WTC11 (cell line): Measurements from ENCODE around the gene EFS.

ENCODE experiments used
- NR1H2 ChIP-seq: sonication (generic); formaldehyde crosslinking; IDR thresholded peaks from 2 replicates; pipeline ENCODE4 v1.9.0; 2021; ENCODE audit warnings: mild to moderate bottlenecking, moderate library complexity, missing genetic modification reagents
- NR3C1 ChIP-seq: sonication (generic); formaldehyde crosslinking; conservative IDR thresholded peaks from 2 replicates; pipeline ENCODE4 v1.8.1; 2023; ENCODE audit warnings: low read depth, mild to moderate bottlenecking, missing genetic modification reagents
- USF2 ChIP-seq: sonication (generic); formaldehyde crosslinking; IDR thresholded peaks from 2 replicates; pipeline ENCODE4 v1.8.1; 2023; ENCODE audit warnings: mild to moderate bottlenecking, missing genetic modification reagents, moderate library complexity
- ZNF219 ChIP-seq: sonication (generic); formaldehyde crosslinking; IDR thresholded peaks from 2 replicates; pipeline ENCODE4 v1.8.0; 2023; ENCODE audit warnings: missing genetic modification reagents, mild to moderate bottlenecking, borderline replicate concordance
- TF ChIP-seq, protein P1 (sequence below): fragments of 200-600 bp; IDR thresholded peaks from 2 replicates; pipeline ENCODE4 v1.8.0; 2022; ENCODE audit warnings: antibody characterized with exemption

GRCh38 chr14:23319746-23320583 lies 45.0 kb downstream of the EFS start:
- no peak for TF ChIP-seq NR3C1
- no peak for TF ChIP-seq ZNF219 (CRISPR knock-in tag)
- no peak for TF ChIP-seq USF2
- no peak for TF ChIP-seq NR1H2 (CRISPR knock-in tag)
- TF ChIP-seq, protein P1, sequence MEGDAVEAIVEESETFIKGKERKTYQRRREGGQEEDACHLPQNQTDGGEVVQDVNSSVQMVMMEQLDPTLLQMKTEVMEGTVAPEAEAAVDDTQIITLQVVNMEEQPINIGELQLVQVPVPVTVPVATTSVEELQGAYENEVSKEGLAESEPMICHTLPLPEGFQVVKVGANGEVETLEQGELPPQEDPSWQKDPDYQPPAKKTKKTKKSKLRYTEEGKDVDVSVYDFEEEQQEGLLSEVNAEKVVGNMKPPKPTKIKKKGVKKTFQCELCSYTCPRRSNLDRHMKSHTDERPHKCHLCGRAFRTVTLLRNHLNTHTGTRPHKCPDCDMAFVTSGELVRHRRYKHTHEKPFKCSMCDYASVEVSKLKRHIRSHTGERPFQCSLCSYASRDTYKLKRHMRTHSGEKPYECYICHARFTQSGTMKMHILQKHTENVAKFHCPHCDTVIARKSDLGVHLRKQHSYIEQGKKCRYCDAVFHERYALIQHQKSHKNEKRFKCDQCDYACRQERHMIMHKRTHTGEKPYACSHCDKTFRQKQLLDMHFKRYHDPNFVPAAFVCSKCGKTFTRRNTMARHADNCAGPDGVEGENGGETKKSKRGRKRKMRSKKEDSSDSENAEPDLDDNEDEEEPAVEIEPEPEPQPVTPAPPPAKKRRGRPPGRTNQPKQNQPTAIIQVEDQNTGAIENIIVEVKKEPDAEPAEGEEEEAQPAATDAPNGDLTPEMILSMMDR: no peak
